ENCODE data around the gene CHAT.

- TF ChIP-seq, protein P1, sequence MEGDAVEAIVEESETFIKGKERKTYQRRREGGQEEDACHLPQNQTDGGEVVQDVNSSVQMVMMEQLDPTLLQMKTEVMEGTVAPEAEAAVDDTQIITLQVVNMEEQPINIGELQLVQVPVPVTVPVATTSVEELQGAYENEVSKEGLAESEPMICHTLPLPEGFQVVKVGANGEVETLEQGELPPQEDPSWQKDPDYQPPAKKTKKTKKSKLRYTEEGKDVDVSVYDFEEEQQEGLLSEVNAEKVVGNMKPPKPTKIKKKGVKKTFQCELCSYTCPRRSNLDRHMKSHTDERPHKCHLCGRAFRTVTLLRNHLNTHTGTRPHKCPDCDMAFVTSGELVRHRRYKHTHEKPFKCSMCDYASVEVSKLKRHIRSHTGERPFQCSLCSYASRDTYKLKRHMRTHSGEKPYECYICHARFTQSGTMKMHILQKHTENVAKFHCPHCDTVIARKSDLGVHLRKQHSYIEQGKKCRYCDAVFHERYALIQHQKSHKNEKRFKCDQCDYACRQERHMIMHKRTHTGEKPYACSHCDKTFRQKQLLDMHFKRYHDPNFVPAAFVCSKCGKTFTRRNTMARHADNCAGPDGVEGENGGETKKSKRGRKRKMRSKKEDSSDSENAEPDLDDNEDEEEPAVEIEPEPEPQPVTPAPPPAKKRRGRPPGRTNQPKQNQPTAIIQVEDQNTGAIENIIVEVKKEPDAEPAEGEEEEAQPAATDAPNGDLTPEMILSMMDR (IDR thresholded peaks at IDR 0.05), result no peak
- no peak for TF ChIP-seq POLR2A (IDR thresholded peaks at IDR 0.05)
Measured at GRCh38 chr10:49605216-49605938, 8.5 kb upstream of the CHAT start.
